Peyer's patch (tissue), 4 donors: ENCODE measurements around the gene SMTN.

Source experiments
- CTCF ChIP-seq, 6 experiments: fragments of 450-650 bp in 4 of 6; fragments of 200-600 bp in 2 of 6; sonication (generic) in 1 of 6; IDR thresholded peaks; one replicate each; pipeline ENCODE4 v1.5.1; 2017 to 2019; ENCODE audit warnings: antibody characterized with exemption in 6 of 6, mild to moderate bottlenecking in 3 of 6, moderate library complexity in 1 of 6
- POLR2A ChIP-seq, 2 donors: fragments of 450-650 bp; IDR thresholded peaks; one replicate each; pipeline ENCODE4 v1.5.1; 2017; ENCODE audit warnings: antibody characterized with exemption in 2 of 2, mild to moderate bottlenecking in 2 of 2, moderate library complexity in 2 of 2

- TF ChIP-seq POLR2A (IDR thresholded peaks at IDR 0.05) (no peak), CTCF (IDR thresholded peaks at IDR 0.05) (no peak)
Measured at GRCh38 chr22:31056986-31057599, 24.0 kb upstream of the SMTN start.
